Measurements from ENCODE around the gene AMMECR1L.

- TF ChIP-seq ZNF274 (IDR thresholded peaks at IDR 0.05; ENCODE audit: low read depth, low read length): no peak
- TF ChIP-seq EZH2 (IDR thresholded peaks at IDR 0.05): no peak
- TF ChIP-seq POLR2A (IDR thresholded peaks at IDR 0.05; ENCODE audit: borderline replicate concordance, extremely low read depth, insufficient read depth, insufficient read length): no peak
- peak; percentile 52 for TF ChIP-seq JUND (IDR thresholded peaks at IDR 0.05)
Measured at GRCh38 chr2:127932199-127932876, 46.6 kb upstream of the AMMECR1L start.

Data from HCT116 (cell line).